EH (cell line): ENCODE results near the gene COG8.
"Not testable (repeated sequence)": the region's sequence is repeated elsewhere in the genome, so short reads cannot be mapped to it uniquely, and the experiment has no call there.

ENCODE experiments used
- DNase-seq: peaks from one replicate; pipeline ENCODE4 v3.0.0-alpha.2; 2015; ENCODE audit warnings: low read depth

Gene COG8

GRCh38 chr16:69339289-69340094 is at the start of gene COG8, which contains the start of gene NIP7:
COG8 (minus strand) TSS chr16:69339564; CDS start chr16:69339552, 12 bp downstream.
NIP7 (plus strand) TSS chr16:69339772; CDS start chr16:69339830, 58 bp downstream.
- DNase-seq = peak; percentile 99

- DNase-seq = peak; percentile 70
These were observed 47.2 kb upstream of the COG8 start for GRCh38 chr16:69386596-69386995.

GRCh38 chr16:69384974-69385373 is 45.6 kb upstream of the COG8 start:
- DNase-seq = no peak

- DNase-seq = no peak
These were observed 43.1 kb upstream of the COG8 start for GRCh38 chr16:69382421-69382820.

GRCh38 chr16:69381231-69381630 is 41.9 kb upstream of the COG8 start:
- DNase-seq = no peak

GRCh38 chr16:69378760-69379159 is 39.4 kb upstream of the COG8 start:
- peak; percentile 30 for DNase-seq

- DNase-seq = no peak
These were observed 38.7 kb upstream of the COG8 start for GRCh38 chr16:69378036-69378435.

GRCh38 chr16:69376393-69377059 is 37.2 kb upstream of the COG8 start:
- no peak for DNase-seq

- no peak for DNase-seq
These were observed 33.7 kb upstream of the COG8 start for GRCh38 chr16:69373019-69373418.

- no peak for DNase-seq
These were observed 32.2 kb upstream of the COG8 start for GRCh38 chr16:69371564-69371963.

GRCh38 chr16:69368866-69369265 is 29.5 kb upstream of the COG8 start:
- DNase-seq = no peak

GRCh38 chr16:69367980-69368379 is 28.6 kb upstream of the COG8 start:
- DNase-seq = no peak

GRCh38 chr16:69366431-69366830 is 27.1 kb upstream of the COG8 start:
- no peak for DNase-seq

GRCh38 chr16:69365901-69366300 is 26.5 kb upstream of the COG8 start:
- peak; percentile 12 for DNase-seq

GRCh38 chr16:69364088-69364487 is 24.7 kb upstream of the COG8 start:
- DNase-seq = no peak

- DNase-seq = no peak
These were observed 23.9 kb upstream of the COG8 start for GRCh38 chr16:69363281-69363717.

GRCh38 chr16:69360070-69360469 is 20.7 kb upstream of the COG8 start:
- not testable (repeated sequence) for DNase-seq

- no peak for DNase-seq
These were observed 12.1 kb upstream of the COG8 start, which contains the start of gene TMED6 for GRCh38 chr16:69351309-69352027. TMED6 (minus strand) TSS chr16:69351786; CDS start chr16:69351753, 33 bp downstream.

GRCh38 chr16:69350536-69351133 is 11.3 kb upstream of the COG8 start:
- no peak for DNase-seq

GRCh38 chr16:69349536-69349935 is 10.2 kb upstream of the COG8 start:
- DNase-seq = no peak

GRCh38 chr16:69348222-69348621 is 8.9 kb upstream of the COG8 start:
- DNase-seq = no peak

GRCh38 chr16:69346683-69347082 is 7.3 kb upstream of the COG8 start:
- no peak for DNase-seq
